Subcutaneous preadipocyte (primary cell): ENCODE data around the gene AGPAT2. TPM values are rescaled to one million over a fixed set of nuclear protein-coding genes. Genes with fewer than 3 reads are reported as not detected.

Source experiments
- small RNA-seq: library from RNA; depleted of rRNA; stranded (forward); fragments of <200 nt; gene quantifications from one replicate; pipeline ENCODE3, GENCODE V24; 2012
- total RNA-seq: library from RNA; depleted of rRNA; stranded (reverse); fragments of >200 nt; gene quantifications from 2 replicates; pipeline ENCODE4 v1.2.3, GENCODE V29; 2012

The AGPAT2 gene
- 34.4 and 39.7 TPM in 2 replicates for total RNA-seq

GRCh38 chr9:136686794-136687711, at the start of gene AGPAT2:
TSS of gene AGPAT2 (minus strand) at chr9:136687457. CDS start at chr9:136687357, 100 bp downstream.

GRCh38 chr9:136711751-136712689, 24.8 kb upstream of the AGPAT2 start, which contains the start of gene DIPK1B:
TSS of gene DIPK1B (plus strand) at chr9:136712572. CDS start at chr9:136712666, 94 bp downstream.

GRCh38 chr9:136662656-136663581, 24.3 kb downstream of the AGPAT2 start, which contains the start of gene EGFL7:
TSS of gene EGFL7 (plus strand) at chr9:136662916. CDS start at chr9:136668283, 5,367 bp downstream.

Small RNAs within 50 kb of the gene (small RNA-seq; reads per million reads assigned to genes)
- 4,183 reads per million, percentile 100 among the genes with 10 or more reads in this experiment for gene MIR126

Other genes with a start within 250 kb of the AGPAT2 start
- 7.7 and 13.5 TPM in 2 replicates for gene INPP5E, start 247.6 kb downstream of the AGPAT2 start, total RNA-seq
- 26.1 and 34.8 TPM in 2 replicates for gene SEC16A, start 204.4 kb downstream of the AGPAT2 start, total RNA-seq
- 7.7 and 13.1 TPM in 2 replicates for gene NOTCH1, start 141.4 kb downstream of the AGPAT2 start, total RNA-seq
- gene EGFL7, start 24.5 kb downstream of the AGPAT2 start, total RNA-seq: 2.6 and 8.8 TPM in 2 replicates
- gene DIPK1B, start 25.1 kb upstream of the AGPAT2 start, total RNA-seq: under 0.01 TPM in 1 of 2 replicates, not detected in the other
- gene LCN10, start 55.5 kb upstream of the AGPAT2 start, total RNA-seq: under 0.01 TPM in 1 of 2 replicates, not detected in the other
- not detected in 2 replicates for gene LCN6, start 61.1 kb upstream of the AGPAT2 start, total RNA-seq
- gene LCN8, start 70.8 kb upstream of the AGPAT2 start, total RNA-seq: not detected in 2 replicates
- not detected in 2 replicates for gene LCN15, start 77.1 kb upstream of the AGPAT2 start, total RNA-seq
- 31.3 and 40.8 TPM in 2 replicates for gene TMEM141, start 103.9 kb upstream of the AGPAT2 start, total RNA-seq
- 0.20 and 0.37 TPM in 2 replicates for gene CCDC183, start 108.9 kb upstream of the AGPAT2 start, total RNA-seq
- 44.5 and 80.5 TPM in 2 replicates for gene RABL6, start 120.5 kb upstream of the AGPAT2 start, total RNA-seq
- gene AJM1, start 155.0 kb upstream of the AGPAT2 start, total RNA-seq: 0.73 and 0.98 TPM in 2 replicates
- 44.0 and 77.5 TPM in 2 replicates for gene PHPT1, start 162.0 kb upstream of the AGPAT2 start, total RNA-seq
- 0.73 and 1.8 TPM in 2 replicates for gene MAMDC4, start 164.9 kb upstream of the AGPAT2 start, total RNA-seq
- 107 and 187 TPM in 2 replicates for gene EDF1, start 178.9 kb upstream of the AGPAT2 start, total RNA-seq
- gene TRAF2, start 199.1 kb upstream of the AGPAT2 start, total RNA-seq: 9.2 and 10.8 TPM in 2 replicates